ENCODE data around the gene GPR153. TPM values are rescaled to one million over a fixed set of nuclear protein-coding genes. Genes with fewer than 3 reads are reported as not detected.

GPR153 gene
- polyA plus RNA-seq, 1 experiment, result 4.7 TPM

DNA sequence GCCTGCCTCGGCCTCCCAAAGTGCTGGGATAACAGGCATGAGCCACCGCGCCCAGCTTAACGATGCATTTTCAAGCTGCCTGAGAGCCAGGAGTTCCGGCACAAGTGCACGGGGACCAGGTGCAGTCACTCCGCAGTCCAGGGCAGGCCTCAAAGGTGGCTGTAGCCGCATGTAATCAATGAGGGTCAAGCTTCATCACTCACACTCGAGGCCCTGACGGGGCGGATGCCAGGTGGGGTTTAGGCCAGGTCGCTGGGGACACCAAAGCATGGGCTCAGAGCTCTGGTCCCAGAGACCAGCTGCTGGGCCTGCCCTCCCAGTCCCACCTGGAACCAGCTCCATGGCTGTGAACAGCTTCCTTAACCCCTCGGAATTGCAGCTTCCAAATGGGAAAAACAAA, 26.1 kb upstream of the GPR153 start:
- H3K27ac ChIP-seq (ENCODE audit: low read depth, low read length), result no peak overlapping the region
- POLR2A ChIA-PET, result no interaction called here
- DNase-seq (ENCODE audit: low read depth, low spot score), result no peak
- no peaks in the 10 kb centered on the region for H3K27me3 ChIP-seq (ENCODE audit: control insufficient read depth, insufficient read depth, low read length)
- TF ChIP-seq, protein P1, sequence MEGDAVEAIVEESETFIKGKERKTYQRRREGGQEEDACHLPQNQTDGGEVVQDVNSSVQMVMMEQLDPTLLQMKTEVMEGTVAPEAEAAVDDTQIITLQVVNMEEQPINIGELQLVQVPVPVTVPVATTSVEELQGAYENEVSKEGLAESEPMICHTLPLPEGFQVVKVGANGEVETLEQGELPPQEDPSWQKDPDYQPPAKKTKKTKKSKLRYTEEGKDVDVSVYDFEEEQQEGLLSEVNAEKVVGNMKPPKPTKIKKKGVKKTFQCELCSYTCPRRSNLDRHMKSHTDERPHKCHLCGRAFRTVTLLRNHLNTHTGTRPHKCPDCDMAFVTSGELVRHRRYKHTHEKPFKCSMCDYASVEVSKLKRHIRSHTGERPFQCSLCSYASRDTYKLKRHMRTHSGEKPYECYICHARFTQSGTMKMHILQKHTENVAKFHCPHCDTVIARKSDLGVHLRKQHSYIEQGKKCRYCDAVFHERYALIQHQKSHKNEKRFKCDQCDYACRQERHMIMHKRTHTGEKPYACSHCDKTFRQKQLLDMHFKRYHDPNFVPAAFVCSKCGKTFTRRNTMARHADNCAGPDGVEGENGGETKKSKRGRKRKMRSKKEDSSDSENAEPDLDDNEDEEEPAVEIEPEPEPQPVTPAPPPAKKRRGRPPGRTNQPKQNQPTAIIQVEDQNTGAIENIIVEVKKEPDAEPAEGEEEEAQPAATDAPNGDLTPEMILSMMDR (IDR thresholded peaks at IDR 0.05; ENCODE audit: low read depth, low read length), result no peak
- CTCF ChIA-PET, result interaction anchor here (1.0 kb wide), 1 partner anchor 152 kb away, joined by 3 read pairs; no protein-coding TSS in a partner anchor
- H3K9me3 ChIP-seq (ENCODE audit: control insufficient read depth, insufficient read depth, low read length), result no peaks in the 10 kb centered on the region; the same call in 1 of the 2 replicates
- no peak overlapping the region for H3K4me3 ChIP-seq (ENCODE audit: low read depth, low read length)

DNA sequence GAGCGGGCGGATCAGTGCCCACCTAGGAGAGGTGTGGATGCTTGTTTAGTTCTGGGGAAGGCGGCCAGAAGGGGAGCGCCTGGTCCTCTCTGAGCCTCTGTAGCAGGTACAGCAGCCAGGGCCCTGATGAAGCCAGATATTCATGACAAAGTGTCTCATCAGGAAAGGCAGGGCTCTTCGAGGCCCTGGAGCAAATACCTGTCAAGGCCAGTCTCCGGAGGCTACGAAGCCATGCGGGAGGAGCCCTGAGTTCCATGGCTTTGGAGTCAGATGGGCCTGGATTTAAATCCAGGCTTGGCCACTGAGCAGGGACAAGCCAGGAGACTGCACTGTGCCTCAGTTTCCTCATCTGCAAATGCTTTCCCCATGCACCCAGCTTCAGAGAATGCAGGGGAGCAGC, 25.4 kb upstream of the GPR153 start:
- TF ChIP-seq, protein P1 (IDR thresholded peaks at IDR 0.05; ENCODE audit: low read depth, low read length), result no peak
- DNase-seq (ENCODE audit: low read depth, low spot score), result no peak
- Histone ChIP-seq H3K9me3 (ENCODE audit: control insufficient read depth, insufficient read depth, low read length) (no peaks in the 10 kb centered on the region; the same call in 1 of the 2 replicates), H3K27ac (ENCODE audit: low read depth, low read length) (no peak overlapping the region), H3K27me3 (ENCODE audit: control insufficient read depth, insufficient read depth, low read length) (no peaks in the 10 kb centered on the region), H3K4me3 (ENCODE audit: low read depth, low read length) (no peak overlapping the region)
- ChIA-PET CTCF (no interaction called here), POLR2A (no interaction called here)

DNA sequence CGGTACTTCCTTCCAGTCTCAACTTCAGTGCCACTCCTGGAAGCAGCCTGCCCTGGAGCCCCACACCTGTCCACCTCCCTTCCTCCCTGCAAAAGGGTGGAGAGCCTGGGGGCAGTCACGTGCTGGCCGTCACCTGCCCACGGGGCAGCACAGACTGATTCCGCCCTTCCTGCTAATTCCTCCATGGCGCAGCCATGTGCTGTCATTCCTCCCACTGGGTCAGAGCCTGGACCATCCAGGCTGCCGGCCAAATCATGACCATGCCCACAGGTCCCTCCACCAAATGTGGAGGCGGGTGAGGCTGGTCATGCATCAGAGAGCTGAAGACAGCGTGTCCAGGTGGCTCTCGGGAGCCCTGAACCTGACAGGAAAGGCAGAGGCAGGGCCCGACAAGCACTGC, 24.4 kb upstream of the GPR153 start:
- H3K27ac ChIP-seq (ENCODE audit: low read depth, low read length), result no peak overlapping the region
- no peaks in the 10 kb centered on the region; the same call in 1 of the 2 replicates for H3K9me3 ChIP-seq (ENCODE audit: control insufficient read depth, insufficient read depth, low read length)
- POLR2A ChIA-PET, result no interaction called here
- no peaks in the 10 kb centered on the region for H3K27me3 ChIP-seq (ENCODE audit: control insufficient read depth, insufficient read depth, low read length)
- H3K4me3 ChIP-seq (ENCODE audit: low read depth, low read length), result no peak overlapping the region
- no peak for DNase-seq (ENCODE audit: low read depth, low spot score)
- TF ChIP-seq, protein P1 (IDR thresholded peaks at IDR 0.05; ENCODE audit: low read depth, low read length), result no peak
- CTCF ChIA-PET, result no interaction called here

DNA sequence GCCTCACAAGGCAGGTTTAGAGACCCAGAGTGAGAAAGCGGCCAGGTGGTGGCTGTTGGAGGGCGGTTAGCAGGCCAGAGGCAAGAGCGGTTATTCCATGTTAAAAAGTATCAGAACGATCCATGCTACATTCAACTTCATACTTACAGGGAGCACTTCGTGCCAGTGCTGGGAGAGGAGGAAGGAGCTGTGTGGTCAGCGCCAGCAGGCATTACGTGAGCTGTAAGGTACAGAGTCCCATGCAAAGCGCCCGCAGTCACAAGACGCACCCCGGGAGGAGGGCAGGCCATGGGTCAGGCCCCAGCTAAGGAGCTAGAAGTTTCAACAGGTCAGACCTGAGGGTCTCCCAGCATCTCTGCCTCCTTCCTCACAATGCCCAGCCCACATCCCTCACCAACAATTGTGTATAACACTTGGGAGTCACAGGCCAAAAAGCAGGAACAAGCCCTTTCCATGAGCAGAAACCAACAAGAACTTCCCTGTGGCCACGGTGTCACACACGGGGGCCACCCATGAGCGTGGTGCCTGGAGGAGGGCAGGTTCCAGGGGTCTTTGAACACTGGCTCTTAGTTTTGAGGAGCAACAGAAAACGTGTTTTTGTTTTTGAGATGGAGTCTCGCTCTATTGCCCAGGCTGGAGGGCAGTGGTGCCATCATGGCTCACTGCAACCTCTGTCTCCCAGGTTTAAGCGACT, 21.8 kb upstream of the GPR153 start:
- DNase-seq (ENCODE audit: low read depth, low spot score), result no peak
- Histone ChIP-seq H3K9me3 (ENCODE audit: control insufficient read depth, insufficient read depth, low read length) (no peaks in the 10 kb centered on the region; the same call in 1 of the 2 replicates), H3K27ac (ENCODE audit: low read depth, low read length) (no peak overlapping the region), H3K27me3 (ENCODE audit: control insufficient read depth, insufficient read depth, low read length) (no peaks in the 10 kb centered on the region), H3K4me3 (ENCODE audit: low read depth, low read length) (no peak overlapping the region)
- ChIA-PET CTCF (no interaction called here), POLR2A (no interaction called here)
- TF ChIP-seq, protein P1 (IDR thresholded peaks at IDR 0.05; ENCODE audit: low read depth, low read length), result no peak

DNA sequence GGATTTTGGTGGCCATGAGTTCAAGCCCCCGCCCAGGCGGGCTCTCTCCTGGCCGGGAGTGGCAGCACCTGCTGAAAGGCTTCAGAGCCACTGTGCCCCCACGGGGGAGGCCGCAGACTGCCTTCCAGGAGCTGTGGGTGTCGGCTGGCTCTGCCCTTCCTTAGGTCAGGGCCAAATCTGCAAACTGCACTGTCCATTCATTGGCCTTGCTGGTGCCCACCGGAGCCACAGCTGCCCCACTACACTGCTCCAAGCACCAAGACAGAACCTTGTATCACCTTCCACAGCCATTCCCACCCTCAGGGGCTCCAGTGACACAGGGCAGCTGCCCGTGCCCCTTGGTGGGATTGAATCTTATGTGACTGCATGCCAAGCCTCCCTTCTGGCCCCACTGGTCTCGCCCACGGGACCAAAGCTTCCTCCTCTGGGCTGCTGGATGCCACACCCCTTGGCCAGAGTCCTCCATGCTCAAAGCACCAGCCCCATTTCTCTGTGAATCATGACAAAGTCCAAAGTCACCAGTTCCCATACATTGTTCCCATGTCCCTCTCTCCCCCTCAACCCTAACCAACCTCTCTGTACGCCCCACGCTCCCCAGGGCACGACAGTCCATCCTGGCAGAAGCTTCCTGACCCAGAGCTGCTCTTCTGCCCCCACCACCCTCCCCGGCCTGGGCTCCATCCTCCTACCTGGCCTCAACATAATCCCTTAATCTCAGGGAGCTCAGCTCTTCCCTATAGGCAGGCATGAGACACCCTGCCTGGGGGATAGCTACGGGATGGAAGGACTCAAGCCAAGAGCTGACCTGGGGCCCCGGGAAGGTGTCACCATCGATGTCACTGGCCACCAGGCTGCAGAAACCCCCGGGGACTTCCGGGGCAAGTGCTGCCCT, 20.9 kb upstream of the GPR153 start:
- Histone ChIP-seq H3K27ac (ENCODE audit: low read depth, low read length) (no peak overlapping the region), H3K9me3 (ENCODE audit: control insufficient read depth, insufficient read depth, low read length) (no peaks in the 10 kb centered on the region; the same call in 1 of the 2 replicates), H3K4me3 (ENCODE audit: low read depth, low read length) (no peak overlapping the region), H3K27me3 (ENCODE audit: control insufficient read depth, insufficient read depth, low read length) (no peaks in the 10 kb centered on the region)
- TF ChIP-seq, protein P1 (IDR thresholded peaks at IDR 0.05; ENCODE audit: low read depth, low read length), result no peak
- DNase-seq (ENCODE audit: low read depth, low spot score), result no peak
- ChIA-PET CTCF (interaction anchor here (1.0 kb wide), 1 partner anchor 34 kb away, joined by 3 read pairs; no protein-coding TSS in a partner anchor), POLR2A (no interaction called here)
